GM12872 (cell line): ENCODE measurements around the gene SFXN5.

Experiments
- TF ChIP-seq, protein P1 (sequence below): IDR thresholded peaks from 3 replicates; pipeline ENCODE4 v1.5.1; 2011; ENCODE audit warnings: low read depth, mild to moderate bottlenecking, low read length, moderate library complexity; ENCODE audit not compliant: insufficient read depth

Gene SFXN5

GRCh38 chr2:73070643-73071359 is 711 bp downstream of the SFXN5 start:
- TF ChIP-seq, protein P1, sequence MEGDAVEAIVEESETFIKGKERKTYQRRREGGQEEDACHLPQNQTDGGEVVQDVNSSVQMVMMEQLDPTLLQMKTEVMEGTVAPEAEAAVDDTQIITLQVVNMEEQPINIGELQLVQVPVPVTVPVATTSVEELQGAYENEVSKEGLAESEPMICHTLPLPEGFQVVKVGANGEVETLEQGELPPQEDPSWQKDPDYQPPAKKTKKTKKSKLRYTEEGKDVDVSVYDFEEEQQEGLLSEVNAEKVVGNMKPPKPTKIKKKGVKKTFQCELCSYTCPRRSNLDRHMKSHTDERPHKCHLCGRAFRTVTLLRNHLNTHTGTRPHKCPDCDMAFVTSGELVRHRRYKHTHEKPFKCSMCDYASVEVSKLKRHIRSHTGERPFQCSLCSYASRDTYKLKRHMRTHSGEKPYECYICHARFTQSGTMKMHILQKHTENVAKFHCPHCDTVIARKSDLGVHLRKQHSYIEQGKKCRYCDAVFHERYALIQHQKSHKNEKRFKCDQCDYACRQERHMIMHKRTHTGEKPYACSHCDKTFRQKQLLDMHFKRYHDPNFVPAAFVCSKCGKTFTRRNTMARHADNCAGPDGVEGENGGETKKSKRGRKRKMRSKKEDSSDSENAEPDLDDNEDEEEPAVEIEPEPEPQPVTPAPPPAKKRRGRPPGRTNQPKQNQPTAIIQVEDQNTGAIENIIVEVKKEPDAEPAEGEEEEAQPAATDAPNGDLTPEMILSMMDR: no peak

GRCh38 chr2:73069855-73070642 is 1.5 kb downstream of the SFXN5 start:
- TF ChIP-seq, protein P1: no peak

- TF ChIP-seq, protein P1: no peak
Measured at GRCh38 chr2:73069041-73069854, 2.3 kb downstream of the SFXN5 start.

GRCh38 chr2:73068147-73068546 is 3.4 kb downstream of the SFXN5 start:
- TF ChIP-seq, protein P1: no peak

GRCh38 chr2:73067043-73067442 is 4.5 kb downstream of the SFXN5 start:
- TF ChIP-seq, protein P1: no peak

GRCh38 chr2:73063909-73064875 is 7.3 kb downstream of the SFXN5 start:
- TF ChIP-seq, protein P1: no peak
